HEK293 (cell line): ENCODE results near the gene HPCAL1.

ENCODE experiments used
- PRDM4 ChIP-seq: fragments of 450-650 bp; formaldehyde crosslinking; IDR thresholded peaks from 2 replicates; pipeline ENCODE4 v1.5.1; 2017; ENCODE audit warnings: missing biosample characterization, missing genetic modification characterization
- REPIN1 ChIP-seq: fragments of 450-650 bp; formaldehyde crosslinking; IDR thresholded peaks from 2 replicates; pipeline ENCODE4 v1.5.1; 2017; ENCODE audit warnings: missing biosample characterization, missing genetic modification characterization, low read depth
- SP2 ChIP-seq: fragments of 450-650 bp; formaldehyde crosslinking; IDR thresholded peaks from 2 replicates; pipeline ENCODE4 v1.5.1; 2016; ENCODE audit warnings: missing biosample characterization, missing genetic modification characterization
- ZBTB20 ChIP-seq: fragments of 450-650 bp; formaldehyde crosslinking; IDR thresholded peaks from 2 replicates; pipeline ENCODE4 v1.5.1; 2016; ENCODE audit warnings: missing biosample characterization, missing genetic modification characterization
- ZBTB21 ChIP-seq: fragments of 450-650 bp; formaldehyde crosslinking; IDR thresholded peaks from 2 replicates; pipeline ENCODE4 v1.5.1; 2017; ENCODE audit warnings: missing biosample characterization, missing genetic modification characterization
- ZFP3 ChIP-seq: fragments of 450-650 bp; formaldehyde crosslinking; IDR thresholded peaks from 2 replicates; pipeline ENCODE4 v1.5.1; 2016; ENCODE audit warnings: low read depth, missing biosample characterization, missing genetic modification characterization
- ZNF292 ChIP-seq: fragments of 450-650 bp; formaldehyde crosslinking; IDR thresholded peaks from 2 replicates; pipeline ENCODE4 v1.5.1; 2016; ENCODE audit warnings: low read depth, missing biosample characterization, missing genetic modification characterization, borderline replicate concordance
- ZNF302 ChIP-seq: fragments of 450-650 bp; formaldehyde crosslinking; IDR thresholded peaks from 2 replicates; pipeline ENCODE4 v1.5.1; 2016; ENCODE audit warnings: missing biosample characterization, missing genetic modification characterization, low read depth
- ZNF366 ChIP-seq: fragments of 450-650 bp; formaldehyde crosslinking; conservative IDR thresholded peaks from 2 replicates; pipeline ENCODE4 v1.5.1; 2016; ENCODE audit warnings: missing biosample characterization, missing genetic modification characterization
- ZNF777 ChIP-seq: fragments of 450-650 bp; formaldehyde crosslinking; IDR thresholded peaks from 2 replicates; pipeline ENCODE4 v1.5.1; 2017; ENCODE audit warnings: missing biosample characterization, missing genetic modification characterization, borderline replicate concordance
- TF ChIP-seq, protein P1 (sequence below): fragments of 450-650 bp; formaldehyde crosslinking; IDR thresholded peaks from 2 replicates; pipeline ENCODE4 v1.5.1; 2016; ENCODE audit warnings: missing biosample characterization, missing genetic modification characterization
- TF ChIP-seq, protein P2 (sequence below): fragments of 450-650 bp; formaldehyde crosslinking; IDR thresholded peaks from 2 replicates; pipeline ENCODE4 v1.5.1; 2016; ENCODE audit warnings: missing biosample characterization, missing genetic modification characterization
- TF ChIP-seq, protein P3 (sequence below): sonication (generic); formaldehyde crosslinking; IDR thresholded peaks from 2 replicates; pipeline ENCODE4 v1.8.1; 2022; ENCODE audit warnings: mild to moderate bottlenecking, moderate library complexity, missing genetic modification reagents

DNA sequence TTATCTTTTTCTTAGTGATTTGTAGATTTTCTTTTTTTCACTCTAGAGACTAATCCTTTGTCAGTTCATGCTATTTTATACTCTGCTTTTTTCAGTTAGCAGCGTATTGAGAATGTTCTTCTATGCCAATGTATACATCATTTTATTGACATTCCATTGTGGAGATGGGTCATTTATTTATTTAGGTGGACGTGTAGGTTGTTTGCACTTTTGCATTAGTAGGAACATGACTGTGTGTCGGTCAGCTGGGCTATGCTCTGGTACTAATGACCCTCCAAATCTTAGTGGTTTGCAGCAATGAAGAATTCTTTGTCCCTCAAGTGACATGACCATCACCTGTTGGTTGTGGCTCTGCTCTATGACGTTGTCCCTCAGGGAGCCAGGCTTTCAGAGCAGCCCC lies 33.6 kb downstream of the HPCAL1 start:
- TF ChIP-seq, protein P1, sequence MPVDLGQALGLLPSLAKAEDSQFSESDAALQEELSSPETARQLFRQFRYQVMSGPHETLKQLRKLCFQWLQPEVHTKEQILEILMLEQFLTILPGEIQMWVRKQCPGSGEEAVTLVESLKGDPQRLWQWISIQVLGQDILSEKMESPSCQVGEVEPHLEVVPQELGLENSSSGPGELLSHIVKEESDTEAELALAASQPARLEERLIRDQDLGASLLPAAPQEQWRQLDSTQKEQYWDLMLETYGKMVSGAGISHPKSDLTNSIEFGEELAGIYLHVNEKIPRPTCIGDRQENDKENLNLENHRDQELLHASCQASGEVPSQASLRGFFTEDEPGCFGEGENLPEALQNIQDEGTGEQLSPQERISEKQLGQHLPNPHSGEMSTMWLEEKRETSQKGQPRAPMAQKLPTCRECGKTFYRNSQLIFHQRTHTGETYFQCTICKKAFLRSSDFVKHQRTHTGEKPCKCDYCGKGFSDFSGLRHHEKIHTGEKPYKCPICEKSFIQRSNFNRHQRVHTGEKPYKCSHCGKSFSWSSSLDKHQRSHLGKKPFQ (tag by site-specific recombination) = no peak
- TF ChIP-seq, protein P2, sequence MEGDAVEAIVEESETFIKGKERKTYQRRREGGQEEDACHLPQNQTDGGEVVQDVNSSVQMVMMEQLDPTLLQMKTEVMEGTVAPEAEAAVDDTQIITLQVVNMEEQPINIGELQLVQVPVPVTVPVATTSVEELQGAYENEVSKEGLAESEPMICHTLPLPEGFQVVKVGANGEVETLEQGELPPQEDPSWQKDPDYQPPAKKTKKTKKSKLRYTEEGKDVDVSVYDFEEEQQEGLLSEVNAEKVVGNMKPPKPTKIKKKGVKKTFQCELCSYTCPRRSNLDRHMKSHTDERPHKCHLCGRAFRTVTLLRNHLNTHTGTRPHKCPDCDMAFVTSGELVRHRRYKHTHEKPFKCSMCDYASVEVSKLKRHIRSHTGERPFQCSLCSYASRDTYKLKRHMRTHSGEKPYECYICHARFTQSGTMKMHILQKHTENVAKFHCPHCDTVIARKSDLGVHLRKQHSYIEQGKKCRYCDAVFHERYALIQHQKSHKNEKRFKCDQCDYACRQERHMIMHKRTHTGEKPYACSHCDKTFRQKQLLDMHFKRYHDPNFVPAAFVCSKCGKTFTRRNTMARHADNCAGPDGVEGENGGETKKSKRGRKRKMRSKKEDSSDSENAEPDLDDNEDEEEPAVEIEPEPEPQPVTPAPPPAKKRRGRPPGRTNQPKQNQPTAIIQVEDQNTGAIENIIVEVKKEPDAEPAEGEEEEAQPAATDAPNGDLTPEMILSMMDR (tag by site-specific recombination) = no peak
- TF ChIP-seq REPIN1 (tag by site-specific recombination) = no peak
- TF ChIP-seq SP2 = no peak
- TF ChIP-seq ZNF302 (tag by site-specific recombination) = no peak
- TF ChIP-seq, protein P3, sequence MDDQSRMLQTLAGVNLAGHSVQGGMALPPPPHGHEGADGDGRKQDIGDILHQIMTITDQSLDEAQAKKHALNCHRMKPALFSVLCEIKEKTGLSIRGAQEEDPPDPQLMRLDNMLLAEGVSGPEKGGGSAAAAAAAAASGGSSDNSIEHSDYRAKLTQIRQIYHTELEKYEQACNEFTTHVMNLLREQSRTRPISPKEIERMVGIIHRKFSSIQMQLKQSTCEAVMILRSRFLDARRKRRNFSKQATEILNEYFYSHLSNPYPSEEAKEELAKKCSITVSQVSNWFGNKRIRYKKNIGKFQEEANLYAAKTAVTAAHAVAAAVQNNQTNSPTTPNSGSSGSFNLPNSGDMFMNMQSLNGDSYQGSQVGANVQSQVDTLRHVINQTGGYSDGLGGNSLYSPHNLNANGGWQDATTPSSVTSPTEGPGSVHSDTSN (CRISPR knock-in tag) = no peak
- TF ChIP-seq ZNF777 = no peak
- no peak for TF ChIP-seq ZFP3 (tag by site-specific recombination)
- no peak for TF ChIP-seq PRDM4 (tag by site-specific recombination)
- TF ChIP-seq ZBTB20 (tag by site-specific recombination) = no peak
- no peak for TF ChIP-seq ZBTB21 (tag by site-specific recombination)
- no peak for TF ChIP-seq ZNF366
- TF ChIP-seq ZNF292 = no peak
